Eye (tissue), 1 donor: ENCODE results near the gene GMCL1.
"Not testable (repeated sequence)": the region's sequence is repeated elsewhere in the genome, so short reads cannot be mapped to it uniquely, and the experiment has no call there.

Experiments used
- DNase-seq: peaks from one replicate; pipeline ENCODE4 v3.0.0-alpha.2; 2015

The GMCL1 gene

GRCh38 chr2:69807821-69808540 is 21.5 kb upstream of the GMCL1 start:
- DNase-seq: peak; percentile 23

GRCh38 chr2:69810550-69810949 is 18.9 kb upstream of the GMCL1 start:
- no peak for DNase-seq

- DNase-seq: no peak
Measured at GRCh38 chr2:69811018-69811417, 18.4 kb upstream of the GMCL1 start.

- DNase-seq: no peak
Measured at GRCh38 chr2:69811591-69811990, 17.9 kb upstream of the GMCL1 start.

- no peak for DNase-seq
Measured at GRCh38 chr2:69815717-69816116, 13.7 kb upstream of the GMCL1 start.

- peak; percentile 94 for DNase-seq
Measured at GRCh38 chr2:69816923-69817542, 12.4 kb upstream of the GMCL1 start.

- peak; percentile 57 for DNase-seq
Measured at GRCh38 chr2:69817729-69818501, 11.5 kb upstream of the GMCL1 start.

GRCh38 chr2:69827796-69828540 is 1.5 kb upstream of the GMCL1 start:
- no peak for DNase-seq

- no peak for DNase-seq
Measured at GRCh38 chr2:69828938-69829255, 563 bp upstream of the GMCL1 start.

GRCh38 chr2:69830045-69830905 is 815 bp downstream of the GMCL1 start:
- DNase-seq: peak; percentile 46

- not testable (repeated sequence) for DNase-seq
Measured at GRCh38 chr2:69830906-69831241, 1.4 kb downstream of the GMCL1 start.

GRCh38 chr2:69831354-69831905 is 2.0 kb downstream of the GMCL1 start:
- DNase-seq: no peak

GRCh38 chr2:69833752-69834151 is 4.3 kb downstream of the GMCL1 start:
- DNase-seq: no peak

GRCh38 chr2:69835666-69836065 is 6.2 kb downstream of the GMCL1 start:
- no peak for DNase-seq

GRCh38 chr2:69836316-69836715 is 6.9 kb downstream of the GMCL1 start:
- no peak for DNase-seq

- DNase-seq: no peak
Measured at GRCh38 chr2:69837533-69837932, 8.1 kb downstream of the GMCL1 start.

GRCh38 chr2:69843993-69844392 is 14.5 kb downstream of the GMCL1 start:
- DNase-seq: no peak

GRCh38 chr2:69844560-69844959 is 15.1 kb downstream of the GMCL1 start:
- DNase-seq: no peak

- DNase-seq: no peak
Measured at GRCh38 chr2:69846182-69847067, 17.0 kb downstream of the GMCL1 start.

GRCh38 chr2:69847068-69847828 is 17.8 kb downstream of the GMCL1 start:
- DNase-seq: no peak
